H1 (cell line): ENCODE measurements around the gene SRSF1. TPM values are rescaled to one million over a fixed set of nuclear protein-coding genes. Genes with fewer than 3 reads are reported as not detected.

Experiments
- polyA plus RNA-seq, 7 experiments: library from polyadenylated mRNA; depleted of rRNA in 3 of 7; stranded (reverse) in 5 of 7; unstranded in 2 of 7; fragments of >200 nt in 5 of 7; fragments of 200-250 nt in 2 of 7; gene quantifications; 1 replicate in 5 of 7; 2 replicates in 1 of 7; 4 replicates in 1 of 7; pipeline versions ENCODE4 v1.2.1 to v1.2.3, GENCODE V29; 2011 to 2013; ENCODE audit warnings: missing spikeins in 2 of 7, mixed read lengths in 2 of 7
- small RNA-seq: library from polyadenylated mRNA; stranded (forward); fragments of <200 nt; extraction: miRNeasy Mini kit (QIAGEN cat#:217004); gene quantifications from one replicate; pipeline ENCODE3, GENCODE V24; 2013; ENCODE audit not compliant: insufficient read depth
- total RNA-seq: library from RNA; stranded (reverse); fragmentation: NEBNext Ultra II Directional; extraction: Animal tissue kit (Norgen Biotek cat#: 25700); gene quantifications from 2 replicates; pipeline ENCODE4 v1.2.1, GENCODE V29; 2021

The SRSF1 gene
- total and polyA plus RNA-seq, 2 of the 8 experiments (the other 6 are each of a cell fraction or from before 2014, with no cell fraction given), result 149 to 429 TPM

Small RNA genes within 50 kb of the gene (small RNA-seq; reads per million reads assigned to genes)
- not detected for gene AC015813.4

Other genes starting within 250 kb of the SRSF1 start
- 60.4 and 73.4 TPM in 2 replicates for gene MRPS23, start 157.2 kb downstream of the SRSF1 start, total RNA-seq
- gene MRPS23, start 157.2 kb downstream of the SRSF1 start, polyA plus RNA-seq (2011; rRNA removed), result 32.9 and 38.6 TPM in 2 replicates
- gene CUEDC1, start 51.8 kb downstream of the SRSF1 start, total RNA-seq, result 7.8 and 10.7 TPM in 2 replicates
- 4.0 and 6.7 TPM in 2 replicates for gene CUEDC1, start 51.8 kb downstream of the SRSF1 start, polyA plus RNA-seq (2011; rRNA removed)
- gene VEZF1, start 19.0 kb downstream of the SRSF1 start, total RNA-seq, result 56.7 and 61.9 TPM in 2 replicates
- gene VEZF1, start 19.0 kb downstream of the SRSF1 start, polyA plus RNA-seq (2011; rRNA removed), result 21.5 and 28.9 TPM in 2 replicates
- 49.7 and 52.7 TPM in 2 replicates for gene DYNLL2, start 76.2 kb upstream of the SRSF1 start, total RNA-seq
- gene DYNLL2, start 76.2 kb upstream of the SRSF1 start, polyA plus RNA-seq (2011; rRNA removed), result 19.8 and 21.6 TPM in 2 replicates
- gene OR4D1, start 141.1 kb upstream of the SRSF1 start, total RNA-seq, result 0.32 and 0.33 TPM in 2 replicates
- gene OR4D1, start 141.1 kb upstream of the SRSF1 start, polyA plus RNA-seq (2011; rRNA removed), result 0.39 and 0.44 TPM in 2 replicates
- gene OR4D2, start 159.7 kb upstream of the SRSF1 start, total RNA-seq, result not detected in 2 replicates
- gene OR4D2, start 159.7 kb upstream of the SRSF1 start, polyA plus RNA-seq (2011; rRNA removed), result not detected in 2 replicates
- not detected in 2 replicates for gene EPX, start 185.5 kb upstream of the SRSF1 start, total RNA-seq
- not detected in 2 replicates for gene EPX, start 185.5 kb upstream of the SRSF1 start, polyA plus RNA-seq (2011; rRNA removed)
- gene MKS1, start 212.0 kb upstream of the SRSF1 start, total RNA-seq, result 20.6 and 21.7 TPM in 2 replicates
- gene MKS1, start 212.0 kb upstream of the SRSF1 start, polyA plus RNA-seq (2011; rRNA removed), result 12.0 and 15.3 TPM in 2 replicates
- 0.44 and 0.52 TPM in 2 replicates for gene LPO, start 231.3 kb upstream of the SRSF1 start, total RNA-seq
- 0.38 and 0.46 TPM in 2 replicates for gene LPO, start 231.3 kb upstream of the SRSF1 start, polyA plus RNA-seq (2011; rRNA removed)